ENCODE results near the gene BNIP5.
"Not testable (repeated sequence)": the region's sequence is repeated elsewhere in the genome, so short reads cannot be mapped to it uniquely, and the experiment has no call there.

BNIP5 gene

GRCh38 chr6:36340618-36341454 lies 4.1 kb upstream of the BNIP5 start:
- peak; percentile 78 for DNase-seq

GRCh38 chr6:36340306-36340617 lies 3.6 kb upstream of the BNIP5 start:
- no peak for DNase-seq

- DNase-seq = no peak
Measured at GRCh38 chr6:36339146-36339545, 2.5 kb upstream of the BNIP5 start.

- not testable (repeated sequence) for DNase-seq
Measured at GRCh38 chr6:36338223-36338622, 1.5 kb upstream of the BNIP5 start.

- no peak for DNase-seq
Measured at GRCh38 chr6:36337814-36338213, 1.1 kb upstream of the BNIP5 start.

- no peak for DNase-seq
Measured at GRCh38 chr6:36336208-36336710, 429 bp downstream of the BNIP5 start.

- DNase-seq = no peak
Measured at GRCh38 chr6:36335465-36336207, 1.1 kb downstream of the BNIP5 start.

- DNase-seq = no peak
Measured at GRCh38 chr6:36334832-36335459, 1.7 kb downstream of the BNIP5 start.

GRCh38 chr6:36333931-36334725 lies 2.6 kb downstream of the BNIP5 start:
- no peak for DNase-seq

GRCh38 chr6:36333171-36333895 lies 3.4 kb downstream of the BNIP5 start:
- DNase-seq = no peak

- DNase-seq = no peak
Measured at GRCh38 chr6:36331381-36331780, 5.3 kb downstream of the BNIP5 start.

GRCh38 chr6:36330366-36330765 lies 6.3 kb downstream of the BNIP5 start:
- no peak for DNase-seq

- no peak for DNase-seq
Measured at GRCh38 chr6:36329798-36330291, 6.8 kb downstream of the BNIP5 start.

- DNase-seq = no peak
Measured at GRCh38 chr6:36328600-36328999, 8.1 kb downstream of the BNIP5 start.

GRCh38 chr6:36327919-36328236 lies 8.8 kb downstream of the BNIP5 start:
- DNase-seq = no peak

GRCh38 chr6:36327226-36327918 lies 9.3 kb downstream of the BNIP5 start:
- no peak for DNase-seq

- no peak for DNase-seq
Measured at GRCh38 chr6:36326356-36326995, 10.2 kb downstream of the BNIP5 start.

GRCh38 chr6:36324715-36325114 lies 12.0 kb downstream of the BNIP5 start:
- DNase-seq = no peak

GRCh38 chr6:36324191-36324590 lies 12.5 kb downstream of the BNIP5 start:
- no peak for DNase-seq

- no peak for DNase-seq
Measured at GRCh38 chr6:36323062-36323461, 13.6 kb downstream of the BNIP5 start.

- no peak for DNase-seq
Measured at GRCh38 chr6:36322591-36322990, 14.1 kb downstream of the BNIP5 start.

Data from activated naive CD4-positive, alpha-beta T cell treated with Interleukin-2 at 50 U/mL for 16 hours (primary cell).